Spinal cord (tissue), 10 donors: Measurements from ENCODE around the gene HOXA4. TPM values are rescaled to one million over a fixed set of nuclear protein-coding genes. Genes with fewer than 3 reads are reported as not detected.
A peak's percentile ranks its signal among the peaks of the same experiment; 100 is the strongest.

Experiments used
- DNase-seq, 6 donors: peaks; one replicate each; pipeline versions ENCODE4 v3.0.0 to v3.0.0-alpha.2; 2013 to 2015; ENCODE audit warnings: low spot score in 6 of 6, low read depth in 4 of 6
- H3K27ac ChIP-seq: one replicate; pipeline ENCODE4 v1.5.1; 2013; ENCODE audit warnings: low read depth, low read length, control low read depth
- H3K27me3 ChIP-seq: one replicate; pipeline ENCODE4 v1.6.1; 2013; ENCODE audit warnings: low read length; ENCODE audit not compliant: control insufficient read depth, insufficient read depth
- H3K36me3 ChIP-seq: one replicate; pipeline ENCODE4 v1.6.1; 2013; ENCODE audit warnings: low read length; ENCODE audit not compliant: control insufficient read depth, insufficient read depth
- H3K4me1 ChIP-seq: one replicate; pipeline ENCODE4 v1.6.1; 2013; ENCODE audit warnings: low read length; ENCODE audit not compliant: control insufficient read depth, insufficient read depth
- H3K4me3 ChIP-seq: one replicate; pipeline ENCODE4 v1.5.1; 2013; ENCODE audit warnings: low read depth, low read length, control low read depth
- H3K9me3 ChIP-seq: one replicate; pipeline ENCODE4 v1.6.1; 2013; ENCODE audit warnings: low read length; ENCODE audit not compliant: control insufficient read depth, insufficient read depth
- WGBS: methylation state at CpG from one replicate; pipeline ENCODE4 v1.1.5; 2013; ENCODE audit warnings: missing lambda C conversion rate; ENCODE audit not compliant: insufficient coverage; 5-methylcytosine and 5-hydroxymethylcytosine counted together
- polyA plus RNA-seq, 2 donors: library from polyadenylated mRNA; unstranded; fragments of 120-200 nt; gene quantifications; one replicate each; pipeline ENCODE4 v1.2.1, GENCODE V29; 2013; ENCODE audit not compliant: insufficient read length in 2 of 2
- total RNA-seq, 2 donors: library from RNA; depleted of rRNA in 1 of 2; stranded (reverse); fragments of 120-200 nt in 1 of 2; fragments of >200 nt in 1 of 2; gene quantifications; one replicate each; pipeline versions ENCODE4 v1.2.3 to v1.2.4, GENCODE V29; 2013 to 2014
- donor health status: healthy.

The HOXA4 gene
- total and polyA plus RNA-seq, 4 donors = 1.4 to 56.1 (median 25.7) TPM

GRCh38 chr7:27096768-27097514 is 33.6 kb downstream of the HOXA4 start:
- Histone ChIP-seq H3K27ac (peak overlapping the region; percentile 98), H3K36me3 (peaks cover 5% of the 10 kb centered on the region), H3K4me1 (peaks cover 43% of the 10 kb centered on the region), H3K9me3 (no peaks in the 10 kb centered on the region), H3K27me3 (peaks cover 28% of the 10 kb centered on the region), H3K4me3 (peak overlapping the region; percentile 85)
- WGBS = 0% methylated on average over 25 of the region's 41 CpGs
- DNase-seq = peak in 4 of 6 donors; percentile 29 to 78 (median 54)

- no peaks in the 10 kb centered on the region for H3K9me3 ChIP-seq
- under 1% methylated on average over 59 of the region's 68 CpGs for WGBS
- peak within 1 kb of the TSS; percentile 98 for H3K27ac ChIP-seq
- peak within 1 kb of the TSS; percentile 85 for H3K4me3 ChIP-seq
- peaks cover 5% of the 10 kb centered on the region for H3K36me3 ChIP-seq
- DNase-seq = peak in 4 of 6 donors; percentile 74 to 98 (median 86)
- H3K4me1 ChIP-seq = peaks cover 44% of the 10 kb centered on the region
- peaks cover 23% of the 10 kb centered on the region for H3K27me3 ChIP-seq
Measured at GRCh38 chr7:27095897-27096767, 34.4 kb downstream of the HOXA4 start, which contains the start of gene HOXA1. Gene HOXA1, minus strand, starts transcription at chr7:27096000. Its CDS starts 88 bp downstream, at chr7:27095912.

GRCh38 chr7:27095050-27095896 is 35.3 kb downstream of the HOXA4 start:
- Histone ChIP-seq H3K4me1 (peaks cover 40% of the 10 kb centered on the region), H3K36me3 (peaks cover 5% of the 10 kb centered on the region), H3K27me3 (peaks cover 23% of the 10 kb centered on the region), H3K9me3 (no peaks in the 10 kb centered on the region), H3K4me3 (peak overlapping the region; percentile 85), H3K27ac (peak overlapping the region; percentile 65)
- WGBS = 16% methylated on average over 30 of the region's 33 CpGs
- DNase-seq = peak in 2 of 6 donors; percentile 40 to 52

GRCh38 chr7:27094304-27095049 is 36.1 kb downstream of the HOXA4 start:
- DNase-seq = peak in 2 of 6 donors; percentile 9 to 28
- Histone ChIP-seq H3K4me1 (peaks cover 40% of the 10 kb centered on the region), H3K36me3 (peaks cover 5% of the 10 kb centered on the region), H3K27ac (peak overlapping the region; percentile 65), H3K27me3 (peaks cover 28% of the 10 kb centered on the region), H3K4me3 (peak overlapping the region; percentile 85), H3K9me3 (no peaks in the 10 kb centered on the region)
- 66% methylated on average over 26 of the region's 29 CpGs for WGBS

GRCh38 chr7:27093184-27093895 is 37.2 kb downstream of the HOXA4 start:
- WGBS = no CpG with 5 or more reads among the region's 6 CpGs
- no peak overlapping the region for H3K4me3 ChIP-seq
- H3K9me3 ChIP-seq = no peaks in the 10 kb centered on the region
- H3K4me1 ChIP-seq = peaks cover 33% of the 10 kb centered on the region
- H3K27me3 ChIP-seq = peaks cover 34% of the 10 kb centered on the region
- H3K27ac ChIP-seq = no peak overlapping the region
- peak in 2 of 6 donors; percentile 3 to 13 for DNase-seq
- H3K36me3 ChIP-seq = peaks cover 5% of the 10 kb centered on the region

GRCh38 chr7:27092819-27093110 is 37.8 kb downstream of the HOXA4 start:
- peaks cover 35% of the 10 kb centered on the region for H3K27me3 ChIP-seq
- H3K9me3 ChIP-seq = no peaks in the 10 kb centered on the region
- peaks cover 2% of the 10 kb centered on the region for H3K36me3 ChIP-seq
- no peak overlapping the region for H3K4me3 ChIP-seq
- H3K4me1 ChIP-seq = peaks cover 31% of the 10 kb centered on the region
- no peak for DNase-seq
- WGBS = no CpG with 5 or more reads among the region's 1 CpG
- no peak overlapping the region for H3K27ac ChIP-seq

- peak in 1 of 6 donors; percentile 54 for DNase-seq
- WGBS = 64% methylated on average over 3 of the region's 9 CpGs
Measured at GRCh38 chr7:27091941-27092818, 38.4 kb downstream of the HOXA4 start.

GRCh38 chr7:27091105-27091504 is 39.5 kb downstream of the HOXA4 start:
- Histone ChIP-seq H3K36me3 (peaks cover 2% of the 10 kb centered on the region), H3K9me3 (no peaks in the 10 kb centered on the region), H3K4me3 (no peak overlapping the region), H3K27ac (peak overlapping the region; percentile 8), H3K27me3 (peaks cover 38% of the 10 kb centered on the region), H3K4me1 (peaks cover 24% of the 10 kb centered on the region)
- no CpG with 5 or more reads among the region's 3 CpGs for WGBS
- peak in 3 of 6 donors; percentile 15 to 71 (median 25) for DNase-seq

More at GRCh38 chr7:27091941-27092818, 38.4 kb downstream of the HOXA4 start:
- H3K27ac ChIP-seq = no peak overlapping the region
- peaks cover 2% of the 10 kb centered on the region for H3K36me3 ChIP-seq
- H3K9me3 ChIP-seq = no peaks in the 10 kb centered on the region
- H3K27me3 ChIP-seq = peaks cover 39% of the 10 kb centered on the region
- no peak overlapping the region for H3K4me3 ChIP-seq
- H3K4me1 ChIP-seq = peaks cover 31% of the 10 kb centered on the region
